OCI-LY3 (cell line): ENCODE data around the gene SLC9A7.

Experiments
- CTCF ChIP-seq: fragments of 200-600, 300-600 bp; sonication (generic); IDR thresholded peaks from 2 replicates; pipeline ENCODE4 v1.5.1; 2014; ENCODE audit warnings: antibody characterized with exemption, low read length, low read depth
- EZH2phosphoT487 ChIP-seq: fragments of 200-600 bp; shearing (Covaris generic); IDR thresholded peaks from 2 replicates; pipeline ENCODE4 v1.6.1; 2018; ENCODE audit warnings: antibody characterized with exemption, mixed run types, low read depth

- TF ChIP-seq CTCF (no peak), EZH2phosphoT487 (no peak)
These were observed 11.9 kb upstream of the SLC9A7 start for GRCh38 chrX:46770817-46771163.
